Fibroblast of skin of left quadriceps (primary cell): Measurements from ENCODE around the gene MBNL1.

Source experiments
- DNase-seq, 2 experiments: peaks; one replicate each; pipeline ENCODE4 v3.0.0-alpha.2; 2013; ENCODE audit warnings: low read depth in 2 of 2

MBNL1 gene

DNA sequence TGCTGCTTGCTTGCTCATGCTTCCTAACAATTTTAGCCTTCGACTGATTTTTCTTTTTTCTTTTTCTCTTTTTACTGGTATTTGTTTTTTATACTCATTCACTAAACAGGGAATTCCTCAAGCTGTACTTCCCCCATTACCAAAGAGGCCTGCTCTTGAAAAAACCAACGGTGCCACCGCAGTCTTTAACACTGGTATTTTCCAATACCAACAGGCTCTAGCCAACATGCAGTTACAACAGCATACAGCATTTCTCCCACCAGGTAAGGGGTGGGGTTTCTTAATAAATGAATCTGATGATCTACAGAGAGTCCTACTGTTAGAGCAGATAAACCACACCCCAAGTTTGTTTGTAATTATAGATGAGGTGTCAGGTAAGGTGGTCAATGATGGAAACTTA, 178.8 kb downstream of the MBNL1 start:
- no peak for DNase-seq

DNA sequence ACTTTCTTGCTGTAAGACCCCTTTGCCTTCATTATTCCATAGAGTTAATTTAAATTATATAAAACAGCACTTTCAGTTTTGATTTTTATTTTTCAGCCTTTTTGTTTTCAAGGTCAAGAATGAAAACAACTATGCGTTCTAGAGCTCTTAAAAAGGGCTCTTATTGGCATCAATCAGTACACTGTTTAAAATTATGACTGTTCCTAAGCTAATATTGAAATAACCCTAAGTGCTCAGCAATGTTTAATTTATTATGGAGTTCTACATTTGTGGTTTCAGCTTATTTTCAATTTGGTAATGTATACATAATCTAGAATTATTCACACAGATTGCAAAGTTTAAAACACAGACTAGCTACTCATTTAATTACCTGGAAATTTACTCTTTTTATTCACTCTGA, 179.4 kb downstream of the MBNL1 start:
- DNase-seq: no peak

DNA sequence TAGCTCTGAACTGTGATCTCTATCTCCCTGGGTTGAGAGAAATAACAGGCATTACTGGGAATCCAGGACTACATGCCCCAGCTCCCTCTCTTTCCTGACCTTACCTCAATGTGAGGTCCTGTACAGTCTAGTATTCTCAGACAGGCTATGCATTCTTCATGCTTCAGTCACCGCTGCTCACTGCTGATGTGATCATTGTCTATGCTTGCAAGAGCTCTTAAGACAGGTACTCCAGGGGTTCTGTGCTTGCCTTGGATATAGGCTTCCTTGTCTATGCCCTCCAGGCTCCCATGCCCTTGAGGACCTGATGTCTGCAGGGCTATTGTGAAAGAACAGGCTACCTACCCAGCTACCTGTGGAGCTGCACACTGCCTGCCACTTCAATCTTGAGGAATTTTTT, 183.6 kb downstream of the MBNL1 start:
- no peak for DNase-seq

DNA sequence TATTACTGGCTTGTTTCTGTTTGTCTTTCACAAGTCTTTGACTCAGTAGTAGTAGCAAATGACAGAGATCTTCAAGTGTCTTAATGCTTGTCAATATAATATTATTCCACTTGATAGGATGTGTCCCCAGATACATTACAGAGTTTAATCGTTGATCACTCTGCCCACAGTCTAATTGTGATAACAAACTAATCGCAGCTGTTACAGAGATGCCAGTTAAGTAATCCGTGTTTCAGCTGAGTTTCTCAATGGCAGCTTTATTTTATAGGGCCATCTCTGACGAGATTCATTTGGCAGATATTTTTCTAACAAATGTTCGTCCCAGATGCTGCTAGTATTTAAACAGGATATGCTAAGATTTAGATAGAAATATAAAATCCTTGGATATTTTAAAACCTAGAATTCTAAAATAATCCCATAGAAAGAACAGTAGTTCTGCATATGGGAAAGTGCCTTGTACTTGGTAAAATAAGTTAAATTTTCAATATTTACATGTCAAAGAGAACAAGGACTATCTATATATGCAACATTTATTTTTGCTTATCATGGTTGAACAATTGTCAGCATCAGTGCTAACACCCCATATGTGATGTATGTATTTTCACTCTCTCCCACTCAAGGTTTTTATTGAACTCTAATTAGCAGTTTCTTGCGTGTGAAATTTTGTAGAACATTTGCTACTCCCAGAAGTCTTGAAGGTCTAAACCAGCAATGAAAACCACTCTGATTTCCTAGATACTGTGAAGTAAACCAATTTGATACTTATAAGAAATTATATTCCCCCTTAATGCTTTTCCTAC, 185.5 kb downstream of the MBNL1 start:
- no peak for DNase-seq

DNA sequence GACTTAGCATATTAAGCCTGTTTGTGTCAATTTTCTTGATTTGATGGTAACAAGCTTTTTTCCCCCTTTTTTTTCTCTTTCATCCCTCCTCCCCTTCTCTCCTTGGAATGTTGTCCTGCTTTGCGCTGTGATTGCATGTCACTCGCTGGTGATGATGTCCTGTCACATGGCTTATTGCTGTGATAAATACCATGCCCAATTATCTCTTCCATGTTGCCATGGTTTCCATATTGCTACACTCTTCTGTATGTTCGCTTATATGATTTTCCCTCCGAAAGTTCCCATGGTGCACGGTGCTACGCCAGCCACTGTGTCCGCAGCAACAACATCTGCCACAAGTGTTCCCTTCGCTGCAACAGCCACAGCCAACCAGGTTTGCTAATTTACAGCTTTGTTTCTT, 187.3 kb downstream of the MBNL1 start:
- DNase-seq: no peak

DNA sequence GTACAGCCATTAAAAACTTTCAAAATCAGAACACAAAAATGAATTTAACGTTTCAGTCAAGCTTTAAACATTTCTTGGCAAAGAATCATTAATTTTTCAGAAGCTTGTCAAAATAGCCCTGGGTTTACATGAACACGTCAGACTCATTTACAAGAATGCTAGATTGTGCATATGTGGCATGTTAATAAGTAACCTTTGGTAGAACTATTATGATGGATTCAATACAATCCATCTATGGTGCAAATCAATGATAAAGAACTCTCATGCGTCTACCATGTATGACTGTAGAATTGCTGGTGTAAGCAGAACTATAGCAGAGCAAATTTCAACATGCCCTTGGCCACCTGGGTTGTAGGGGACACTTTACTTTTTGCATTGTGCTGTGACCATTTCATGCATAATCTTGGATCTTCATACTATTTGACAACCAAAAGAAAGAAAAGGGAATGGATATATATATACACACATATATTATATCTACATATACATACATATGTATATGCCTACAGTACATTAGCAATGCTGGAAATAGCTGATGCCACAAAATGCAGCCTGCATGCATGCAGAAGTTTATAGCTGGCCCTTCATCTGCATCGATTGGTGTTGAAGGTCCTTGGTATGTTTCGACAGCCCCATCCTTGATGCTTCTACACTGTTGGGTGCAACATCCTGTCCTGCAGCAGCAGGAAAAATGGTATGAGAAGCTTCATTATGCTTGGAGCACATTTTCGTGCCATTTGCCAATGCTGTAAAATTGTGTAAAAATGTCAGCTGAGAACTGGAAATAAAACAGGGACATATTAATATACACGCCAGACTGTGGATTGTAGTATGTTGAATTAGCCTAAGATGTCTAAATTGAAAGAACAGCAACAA, 189.0 kb downstream of the MBNL1 start:
- DNase-seq: no peak

DNA sequence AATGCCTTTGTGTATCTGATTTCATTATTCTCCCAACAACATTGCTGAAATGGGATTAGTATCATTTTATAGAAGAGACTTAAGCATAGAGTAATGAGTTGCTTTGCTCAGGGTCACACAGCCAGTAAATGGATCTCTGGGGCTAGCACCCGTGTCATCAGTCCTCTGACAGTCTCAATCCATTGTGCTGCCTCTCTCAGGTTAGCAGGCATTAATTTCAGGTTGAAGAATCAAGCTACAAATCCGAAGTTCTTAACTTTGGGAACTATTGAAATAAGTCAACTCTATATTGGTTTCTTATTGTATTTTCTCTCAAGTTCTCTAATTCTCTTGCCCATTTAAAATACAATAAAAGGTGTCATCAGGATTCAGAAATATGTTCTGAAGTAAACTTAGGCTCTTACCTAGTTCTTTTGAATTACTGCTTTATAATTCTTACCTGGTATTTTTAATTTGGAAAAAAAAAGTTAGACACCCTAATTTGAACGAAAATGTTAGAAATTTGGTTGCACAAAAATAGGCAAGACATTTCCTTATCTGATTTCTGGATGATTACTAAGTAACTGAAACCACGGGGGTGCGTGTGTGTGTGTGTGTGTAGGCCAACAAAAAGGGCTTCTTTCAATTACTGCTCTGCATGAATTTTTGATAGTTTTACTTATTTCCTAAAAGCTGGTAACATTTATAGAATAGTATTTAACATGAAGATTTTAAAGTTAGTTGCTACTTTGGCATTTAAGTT, 189.8 kb downstream of the MBNL1 start:
- DNase-seq: no peak

DNA sequence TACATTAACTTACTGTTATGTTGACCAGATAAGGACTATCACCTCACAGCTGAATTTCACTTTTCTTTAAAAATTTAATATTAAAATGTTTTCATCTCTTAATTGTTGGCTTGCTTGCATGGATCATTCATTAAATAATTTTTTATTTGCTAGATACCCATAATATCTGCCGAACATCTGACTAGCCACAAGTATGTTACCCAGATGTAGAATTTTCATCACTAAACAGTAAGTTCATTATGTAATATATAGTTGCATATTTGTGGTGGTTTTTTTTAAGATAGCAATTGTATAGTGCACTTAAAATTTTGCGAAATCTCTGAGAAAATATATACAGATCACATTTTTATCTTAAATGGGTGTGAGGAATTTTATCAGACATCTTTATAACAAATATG, 190.4 kb downstream of the MBNL1 start:
- peak in 1 of 2 experiments; percentile 28 for DNase-seq

DNA sequence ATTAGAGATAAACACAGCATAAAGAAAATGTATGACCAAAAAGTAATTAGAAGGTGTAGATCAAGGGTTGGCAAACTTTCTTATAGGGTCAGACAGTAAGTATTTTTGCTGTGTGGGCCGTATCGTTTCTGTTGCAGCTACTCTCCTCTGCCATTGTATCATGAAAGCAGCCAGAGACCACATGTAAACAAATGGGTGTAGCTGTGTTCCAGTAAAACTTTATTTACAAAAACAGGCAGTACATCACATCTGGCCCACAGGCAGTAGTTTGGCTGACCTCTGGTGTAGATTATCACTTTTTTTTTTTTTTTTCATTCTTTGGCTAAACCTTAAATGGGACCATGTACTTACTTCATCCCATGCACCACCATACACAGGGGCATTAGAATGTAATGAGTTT, 190.8 kb downstream of the MBNL1 start:
- DNase-seq: no peak

DNA sequence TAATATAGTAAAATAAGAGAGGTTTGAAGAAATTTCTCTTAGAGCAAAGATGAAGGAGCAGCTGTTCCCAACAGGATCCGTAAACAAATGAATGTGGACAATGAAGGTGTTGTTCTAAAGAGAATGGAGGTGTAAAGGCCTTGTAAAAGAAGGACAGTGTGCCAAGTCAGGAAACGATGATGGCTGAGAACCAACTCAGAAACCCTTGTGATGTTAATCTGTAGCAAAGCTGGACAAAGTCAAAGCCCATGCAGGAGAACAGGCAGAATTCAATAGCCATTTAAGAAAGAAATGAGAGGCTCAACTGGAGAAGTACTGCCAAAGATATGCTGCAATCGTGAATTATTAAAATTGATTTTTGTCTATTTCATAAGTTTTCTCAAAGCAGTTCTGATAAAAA, 192.2 kb downstream of the MBNL1 start:
- DNase-seq: no peak

DNA sequence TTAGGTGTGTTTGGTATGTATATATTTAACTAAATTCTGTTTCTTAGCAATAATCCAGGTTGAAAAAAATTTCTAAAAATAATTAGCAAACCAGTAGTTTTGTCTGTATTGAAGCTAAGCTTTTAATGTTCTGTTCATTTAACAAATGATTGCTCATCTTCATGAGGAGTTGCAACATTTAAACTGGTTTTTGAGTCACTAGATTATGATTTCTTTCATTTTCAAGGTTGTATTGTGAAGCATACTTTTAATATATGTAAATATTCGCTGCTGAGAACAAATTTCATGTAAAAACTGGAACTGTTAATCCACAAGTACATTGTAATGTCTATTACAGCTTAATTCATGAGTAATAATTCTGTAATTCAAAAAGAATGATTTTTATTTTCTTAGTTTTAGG, 192.7 kb downstream of the MBNL1 start:
- no peak for DNase-seq

DNA sequence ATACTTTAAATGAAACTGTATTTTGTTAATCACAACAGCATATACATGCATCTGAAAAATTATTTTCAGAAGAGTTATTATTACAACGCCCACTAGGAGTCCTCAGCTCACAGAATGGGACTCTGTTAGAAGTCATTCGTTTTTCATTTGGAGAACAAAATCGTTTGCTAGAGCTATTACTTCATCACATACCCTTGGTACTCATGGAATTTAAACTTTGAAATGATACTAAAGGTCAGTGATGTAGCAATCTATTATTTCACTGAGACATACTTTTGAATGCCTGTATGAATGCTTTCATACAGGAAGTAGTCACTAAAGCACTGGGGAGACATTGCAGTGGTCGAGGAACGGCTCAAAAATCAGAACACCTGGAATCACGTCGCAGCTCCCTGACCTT, 198.1 kb downstream of the MBNL1 start:
- peak; percentile 59 to 62 for DNase-seq

DNA sequence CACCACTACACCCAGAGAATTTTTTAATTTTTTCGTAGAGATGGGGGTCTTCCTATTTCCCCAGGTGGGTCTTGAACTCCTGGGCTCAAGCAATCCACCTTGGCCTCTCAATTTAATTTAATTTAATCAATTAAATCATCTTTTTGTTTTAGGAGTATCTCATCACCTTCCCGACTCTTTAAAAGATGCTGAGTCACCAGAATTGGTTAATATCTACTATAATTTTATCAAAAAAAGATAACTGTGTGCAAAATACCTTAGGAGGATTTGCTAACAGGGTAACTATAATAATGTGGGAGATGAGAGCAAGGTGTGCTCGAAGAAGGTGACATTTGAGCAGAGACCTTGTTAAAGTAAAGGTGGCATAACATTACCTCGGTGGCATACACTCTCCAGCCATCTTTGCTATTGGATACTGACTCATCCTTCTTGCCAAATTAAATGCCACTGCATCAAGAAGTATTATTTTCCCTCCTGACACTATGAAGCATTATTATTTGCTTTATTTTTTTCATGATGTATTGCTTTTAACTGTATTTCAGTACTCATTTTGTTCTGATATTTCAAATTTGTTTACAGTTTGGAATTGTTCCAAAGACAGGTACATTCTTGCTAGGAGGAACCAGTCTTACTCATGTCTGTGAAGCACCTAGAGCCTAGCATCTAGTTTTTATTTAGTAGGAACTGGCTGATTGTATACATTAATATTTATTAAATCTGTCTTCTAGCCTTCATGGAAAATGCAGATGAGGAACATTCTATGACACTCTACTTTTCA, 200.7 kb downstream of the MBNL1 start:
- no peak for DNase-seq

DNA sequence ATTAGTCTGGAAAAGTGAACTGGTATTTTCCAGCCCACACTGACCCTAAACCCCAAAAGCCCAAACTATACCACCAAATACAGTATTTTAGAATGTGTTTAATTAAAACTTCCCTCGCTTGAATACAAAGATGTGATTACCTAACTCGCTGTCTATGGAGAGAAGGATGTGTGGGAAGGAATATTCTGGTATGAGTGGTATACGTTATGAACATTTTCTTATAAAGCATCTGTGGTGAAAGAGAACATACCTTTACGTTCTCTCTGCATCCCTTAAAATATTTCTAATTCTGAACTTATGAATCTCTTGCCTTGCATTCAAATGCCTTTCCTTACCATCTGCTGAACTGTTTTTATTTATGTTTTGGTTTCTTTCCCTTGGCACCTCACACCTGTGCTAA, 201.4 kb downstream of the MBNL1 start:
- DNase-seq: no peak

DNA sequence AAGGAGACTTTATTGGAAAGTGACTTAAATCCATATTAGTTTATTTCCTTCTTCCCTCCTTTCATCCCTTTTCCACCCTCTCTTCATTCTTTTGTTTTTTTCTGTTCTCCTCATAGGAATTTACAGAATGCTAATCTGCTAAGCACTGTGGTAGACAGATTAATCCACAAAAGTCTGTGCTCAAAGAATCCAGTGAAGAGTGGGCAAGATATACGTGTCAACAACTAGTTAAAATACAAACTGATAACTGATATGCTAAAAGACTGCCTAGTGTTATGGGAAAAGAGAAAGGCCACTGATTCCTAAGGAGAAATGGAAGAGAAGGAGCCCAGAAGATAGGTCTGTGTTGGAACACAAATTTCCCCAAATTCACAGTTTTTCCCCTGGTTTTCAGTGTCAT, 202.2 kb downstream of the MBNL1 start:
- DNase-seq: no peak

DNA sequence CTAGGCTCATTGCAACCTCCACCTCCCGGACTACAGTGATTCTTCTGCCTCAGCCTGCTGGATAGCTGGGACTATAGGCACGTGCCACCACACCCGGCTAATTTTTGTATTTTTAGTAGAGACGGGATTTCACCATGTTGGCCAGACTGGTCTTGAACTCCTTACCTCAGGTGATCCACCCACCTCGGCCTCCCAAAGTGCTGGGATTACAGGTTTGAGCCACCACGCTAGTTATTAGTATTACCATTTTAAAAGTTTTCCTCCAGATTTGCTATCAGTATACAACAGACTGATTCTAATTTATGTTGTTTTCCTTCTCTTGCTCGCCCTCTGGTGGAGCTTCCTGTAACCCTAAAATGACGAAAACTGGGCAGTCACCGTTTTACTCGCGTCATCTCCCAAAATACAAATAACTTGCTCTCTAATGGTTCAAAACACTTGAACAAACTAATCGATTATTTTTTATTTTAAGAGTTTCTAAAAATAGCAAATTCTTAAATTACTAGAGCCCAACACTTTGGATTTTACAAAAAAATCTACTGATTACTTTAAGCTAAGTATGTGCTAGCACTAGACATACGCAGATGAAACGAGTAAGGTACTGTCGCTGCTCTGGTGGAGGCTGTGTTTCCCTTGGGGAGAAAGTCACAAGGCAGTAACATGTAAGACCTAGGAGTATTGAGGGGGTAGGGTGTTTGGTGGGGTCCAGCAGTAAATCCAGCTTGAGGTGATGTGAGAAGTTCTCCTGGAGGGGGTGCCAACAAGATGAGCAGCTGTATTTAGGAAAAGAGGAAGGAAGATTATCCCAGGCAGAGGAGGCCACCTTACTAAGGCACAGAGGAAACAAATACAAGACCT, 203.3 kb downstream of the MBNL1 start:
- peak; percentile 20 to 29 for DNase-seq

DNA sequence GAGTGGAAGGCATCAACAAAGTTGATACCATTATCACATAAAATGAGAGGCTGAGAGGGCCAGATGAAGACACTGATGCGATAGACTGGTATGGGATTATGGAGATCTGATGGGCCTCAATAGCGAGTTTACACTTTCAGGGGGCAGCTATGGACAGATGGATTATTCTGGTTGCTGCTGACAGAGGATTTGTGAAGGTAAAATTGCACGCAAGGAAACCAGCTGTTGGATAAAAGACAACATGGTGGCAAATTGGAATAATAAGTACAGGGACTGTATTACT, 203.9 kb downstream of the MBNL1 start:
- no peak for DNase-seq

DNA sequence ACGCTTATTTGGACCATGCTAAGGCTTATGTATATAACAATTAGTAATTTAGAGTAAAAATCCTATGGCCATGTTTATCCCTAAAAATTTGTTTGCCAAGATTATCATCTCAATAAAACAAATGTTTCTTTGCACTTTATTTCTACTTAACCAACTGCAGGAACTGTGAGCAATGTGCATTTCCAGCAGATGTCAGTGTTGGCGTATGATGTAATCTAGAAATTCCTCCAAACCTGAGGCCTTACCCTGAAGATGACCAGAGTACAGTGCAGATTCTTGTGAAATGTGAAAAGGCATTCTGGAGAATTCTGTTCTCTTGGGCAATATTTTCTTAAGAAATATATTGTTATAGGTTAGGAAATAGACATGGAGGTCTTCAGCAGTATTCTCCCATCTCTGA, 205.9 kb downstream of the MBNL1 start:
- DNase-seq: peak; percentile 46 to 60

DNA sequence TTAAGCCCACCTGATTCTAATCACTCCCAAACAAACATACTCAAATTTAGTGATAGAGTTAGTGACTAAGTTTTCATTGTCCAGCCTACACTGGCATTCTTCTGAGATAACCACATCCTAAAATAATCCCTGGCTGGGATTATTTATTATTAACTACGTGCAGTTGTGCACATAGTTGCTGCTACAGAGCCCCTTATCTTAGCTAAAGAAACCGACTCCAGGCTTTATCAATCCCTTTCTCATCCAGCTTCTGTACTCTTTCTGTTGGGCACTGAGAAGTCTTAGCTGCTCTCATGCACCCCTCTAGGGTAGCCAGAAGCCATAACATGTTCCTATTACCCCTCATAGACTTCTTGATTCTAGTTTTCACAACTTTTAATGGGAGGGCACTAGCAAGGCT, 208.7 kb downstream of the MBNL1 start:
- DNase-seq: no peak

DNA sequence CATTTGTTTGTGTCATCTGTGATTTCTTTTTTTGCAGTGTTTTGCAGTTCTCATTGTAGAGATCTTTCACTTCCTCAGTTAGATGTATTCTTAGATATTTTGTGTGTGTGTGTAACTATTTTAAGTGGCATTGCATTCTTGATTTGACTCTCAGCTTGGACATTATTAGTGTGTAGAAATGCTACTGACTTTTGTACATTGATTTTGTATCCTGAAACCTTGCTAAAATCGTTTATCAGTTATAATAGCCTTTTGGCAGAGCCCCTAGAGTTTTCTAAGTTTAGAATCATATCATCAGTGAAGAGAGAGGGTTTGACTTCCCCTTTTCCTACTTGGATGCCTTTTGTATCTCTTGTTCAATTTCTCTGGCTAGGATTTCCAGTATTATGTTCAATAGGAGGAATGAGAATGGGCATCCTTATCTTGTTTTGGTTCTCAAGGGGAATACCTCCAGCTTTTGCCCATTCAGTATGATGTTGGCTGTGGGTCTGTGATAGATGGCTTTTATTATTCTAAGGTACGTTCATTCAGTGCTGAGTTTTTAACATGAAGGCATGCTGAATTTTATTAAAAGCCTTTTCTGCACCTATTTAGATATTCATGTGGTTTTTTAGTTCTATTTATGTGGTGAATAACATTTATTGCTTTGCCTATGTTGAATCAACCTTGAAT, 211.7 kb downstream of the MBNL1 start:
- DNase-seq: no peak
